Sigmoid colon (tissue), 7 donors: ENCODE measurements around the gene PRRC2C. TPM values are rescaled to one million over a fixed set of nuclear protein-coding genes. Genes with fewer than 3 reads are reported as not detected.

Experiments
- DNase-seq: peaks from one replicate; pipeline ENCODE4 v3.0.0-alpha.2; 2019
- H3K27ac ChIP-seq, 4 donors: fragments of 200-600 bp; sonication (generic); one replicate each; pipeline ENCODE4 v1.5.1; 2016 to 2019; ENCODE audit warnings: mild to moderate bottlenecking in 1 of 4
- H3K27me3 ChIP-seq, 3 donors: fragments of 200-600 bp; sonication (generic); one replicate each; pipeline ENCODE4 v1.5.1; 2019; ENCODE audit warnings: mild to moderate bottlenecking in 1 of 3
- H3K36me3 ChIP-seq, 4 donors: fragments of 200-600 bp; sonication (generic); one replicate each; pipeline ENCODE4 v1.5.1; 2016 to 2019
- H3K4me1 ChIP-seq, 4 donors: fragments of 200-600 bp; sonication (generic); one replicate each; pipeline ENCODE4 v1.5.1; 2017 to 2019
- H3K4me3 ChIP-seq, 4 donors: fragments of 200-600 bp; sonication (generic); one replicate each; pipeline ENCODE4 v1.5.1; 2017 to 2019; ENCODE audit warnings: mild to moderate bottlenecking in 2 of 4, moderate library complexity in 1 of 4
- H3K9me3 ChIP-seq, 4 donors: fragments of 200-600 bp in 3 of 4; sonication (generic) in 3 of 4; one replicate each; pipeline versions ENCODE4 v1.5.1 to v1.6.1; 2013 to 2019
- CTCF ChIP-seq, 4 experiments: fragments of 450-650 bp in 3 of 4; fragments of 200-600 bp in 1 of 4; IDR thresholded peaks; one replicate each; pipeline ENCODE4 v1.5.1; 2016 to 2019; ENCODE audit warnings: antibody characterized with exemption in 4 of 4, mild to moderate bottlenecking in 3 of 4, moderate library complexity in 2 of 4
- EP300 ChIP-seq, 4 donors: sonication (generic); formaldehyde crosslinking; IDR thresholded peaks; one replicate each; pipeline ENCODE4 v1.6.1; 2017; ENCODE audit warnings: antibody characterized with exemption in 4 of 4
- POLR2A ChIP-seq, 2 donors: fragments of 450-650 bp; IDR thresholded peaks; one replicate each; pipeline ENCODE4 v1.6.1; 2016; ENCODE audit warnings: antibody characterized with exemption in 2 of 2, mild to moderate bottlenecking in 2 of 2, moderate library complexity in 2 of 2
- POLR2AphosphoS5 ChIP-seq, 4 donors: sonication (generic); formaldehyde crosslinking; IDR thresholded peaks; one replicate each; pipeline ENCODE4 v1.6.1; 2017; ENCODE audit warnings: antibody characterized with exemption in 4 of 4
- WGBS, 2 donors: extraction: QIAGEN DNeasy Blood & Tissue Kit; methylation state at CpG; one replicate each; pipeline ENCODE4 v1.1.7; 2013; 5-methylcytosine and 5-hydroxymethylcytosine counted together
- intact Hi-C: fragments of 100-400 bp; cut with DNase I; formaldehyde crosslinking; loops from one replicate; pipeline ENCODE4 v1.15.1; 2023
- polyA plus RNA-seq, 3 donors: library from polyadenylated mRNA; stranded (reverse); fragments of 200-250 nt; gene quantifications; one replicate each; pipeline ENCODE4 v1.2.3, GENCODE V29; 2013
- total RNA-seq, 4 donors: library from RNA; depleted of rRNA; stranded (reverse); fragments of >200 nt; gene quantifications; one replicate each; pipeline ENCODE4 v1.1.0, GENCODE V29; 2016
- donor health status: healthy with polysubstance abuse.
- donor health status: Bipolar disorder and iron deficiency.
- donor health status: healthy.

The PRRC2C gene
- total and polyA plus RNA-seq, 7 donors = 7.8 to 80.0 (median 52.6) TPM

- H3K36me3 ChIP-seq = peaks cover 15 to 100% (median 38%) of the 10 kb centered on the region in 4 donors
- H3K27ac ChIP-seq = no peak overlapping the region
- H3K4me3 ChIP-seq = no peak overlapping the region
- TF ChIP-seq EP300 (IDR thresholded peaks at IDR 0.05) (no peak), CTCF (IDR thresholded peaks at IDR 0.05) (no peak), POLR2A (IDR thresholded peaks at IDR 0.05) (no peak), POLR2AphosphoS5 (IDR thresholded peaks at IDR 0.05) (no peak)
- H3K9me3 ChIP-seq = no peaks in the 10 kb centered on the region
- WGBS, 2 donors = 82 to 90% methylated on average over 1 of the region's 1 CpG
- intact Hi-C loops = loop anchor here (5.0 kb wide), 1 partner anchor 46 kb away; no protein-coding TSS in a partner anchor
- no peak for DNase-seq
- no peaks in the 10 kb centered on the region for H3K4me1 ChIP-seq
- H3K27me3 ChIP-seq = no peaks in the 10 kb centered on the region
These were observed 98.4 kb downstream of the PRRC2C start for GRCh38 chr1:171583591-171584201.

- Histone ChIP-seq H3K27ac (no peak overlapping the region), H3K36me3 (peaks cover 14 to 100% (median 31%) of the 10 kb centered on the region in 4 donors), H3K9me3 (no peaks in the 10 kb centered on the region), H3K4me3 (no peak overlapping the region), H3K4me1 (peaks cover 0 to 5% (median 2%) of the 10 kb centered on the region in 4 donors), H3K27me3 (no peaks in the 10 kb centered on the region)
- TF ChIP-seq POLR2AphosphoS5 (IDR thresholded peaks at IDR 0.05) (no peak), EP300 (IDR thresholded peaks at IDR 0.05) (no peak), CTCF (IDR thresholded peaks at IDR 0.05) (no peak), POLR2A (IDR thresholded peaks at IDR 0.05) (no peak)
- WGBS, 2 donors = 95 to 98% methylated on average over 9 of the region's 9 CpGs
- intact Hi-C loops = no loop called here
- no peak for DNase-seq
These were observed 100.4 kb downstream of the PRRC2C start for GRCh38 chr1:171585715-171586114.

GRCh38 chr1:171588230-171588629, 102.9 kb downstream of the PRRC2C start:
- Histone ChIP-seq H3K4me3 (no peak overlapping the region), H3K27me3 (no peaks in the 10 kb centered on the region), H3K4me1 (peaks cover 0 to 5% (median 2%) of the 10 kb centered on the region in 4 donors), H3K9me3 (no peaks in the 10 kb centered on the region), H3K27ac (no peak overlapping the region), H3K36me3 (peaks cover 22 to 100% (median 47%) of the 10 kb centered on the region in 4 donors)
- WGBS, 2 donors = 94 to 95% methylated on average over 2 of the region's 2 CpGs
- TF ChIP-seq POLR2A (IDR thresholded peaks at IDR 0.05) = no peak
- intact Hi-C loops = no loop called here
- DNase-seq = no peak

- 67 to 75% methylated on average over 1 of the region's 1 CpG for WGBS, 2 donors
- DNase-seq = no peak
- Histone ChIP-seq H3K9me3 (no peaks in the 10 kb centered on the region), H3K36me3 (peaks cover 16 to 95% (median 36%) of the 10 kb centered on the region in 4 donors), H3K4me1 (peaks cover 0 to 5% (median 3%) of the 10 kb centered on the region in 4 donors), H3K27me3 (no peaks in the 10 kb centered on the region), H3K27ac (no peak overlapping the region), H3K4me3 (no peak overlapping the region)
- TF ChIP-seq EP300 (IDR thresholded peaks at IDR 0.05) = no peak
- no peak for TF ChIP-seq POLR2AphosphoS5 (IDR thresholded peaks at IDR 0.05)
- TF ChIP-seq POLR2A (IDR thresholded peaks at IDR 0.05) = no peak
- no peak for TF ChIP-seq CTCF (IDR thresholded peaks at IDR 0.05)
- intact Hi-C loops = no loop called here
These were observed 104.7 kb downstream of the PRRC2C start for GRCh38 chr1:171590022-171590421.

GRCh38 chr1:171595324-171595723, 110.0 kb downstream of the PRRC2C start:
- DNase-seq = no peak
- H3K4me3 ChIP-seq = no peak overlapping the region
- H3K27me3 ChIP-seq = no peaks in the 10 kb centered on the region
- H3K36me3 ChIP-seq = peaks cover 8 to 42% (median 18%) of the 10 kb centered on the region in 4 donors
- intact Hi-C loops = no loop called here
- TF ChIP-seq POLR2AphosphoS5 (IDR thresholded peaks at IDR 0.05) (no peak), POLR2A (IDR thresholded peaks at IDR 0.05) (no peak), CTCF (IDR thresholded peaks at IDR 0.05) (no peak), EP300 (IDR thresholded peaks at IDR 0.05) (no peak)
- no peak overlapping the region for H3K27ac ChIP-seq
- WGBS, 2 donors = 83 to 87% methylated on average over 1 of the region's 1 CpG
- H3K9me3 ChIP-seq = no peaks in the 10 kb centered on the region
- peaks cover 0 to 10% (median under 1%) of the 10 kb centered on the region in 4 donors for H3K4me1 ChIP-seq
